ENCODE results near the gene STIM2.
"Not testable (repeated sequence)": the region's sequence is repeated elsewhere in the genome, so short reads cannot be mapped to it uniquely, and the experiment has no call there.

- not testable (repeated sequence) for TF ChIP-seq CTCF (conservative IDR thresholded peaks at IDR 0.05); ZFX (IDR thresholded peaks at IDR 0.05)
Measured at GRCh38 chr4:27035127-27035526, 174.5 kb downstream of the STIM2 start.

All from C4-2B (cell line).